ENCODE measurements around the gene NFS1.

GRCh38 chr20:35620818-35621559 lies 78.2 kb downstream of the NFS1 start:
- TF ChIP-seq CTCF (IDR thresholded peaks at IDR 0.05) (no peak), POLR2A (IDR thresholded peaks at IDR 0.05) (no peak)
